GM12878 (cell line): ENCODE results near the gene F13B.

Experiments used
- FOXK2 ChIP-seq: fragments of 450-650 bp; IDR thresholded peaks from 2 replicates; pipeline ENCODE4 v1.6.1; 2017; ENCODE audit warnings: mild to moderate bottlenecking, moderate library complexity
- JUNB ChIP-seq: IDR thresholded peaks from 2 replicates; pipeline ENCODE4 v1.6.1; 2016; ENCODE audit warnings: antibody characterized with exemption, mild to moderate bottlenecking
- MTA3 ChIP-seq: IDR thresholded peaks from 2 replicates; pipeline ENCODE4 v1.6.1; 2012; ENCODE audit warnings: low read length, inconsistent platforms, borderline replicate concordance
- POLR2A ChIP-seq: IDR thresholded peaks from 2 replicates; pipeline ENCODE4 v1.6.1; 2011; ENCODE audit warnings: low read depth, mild to moderate bottlenecking, low read length
- POLR2AphosphoS2 ChIP-seq: IDR thresholded peaks from 2 replicates; pipeline ENCODE4 v1.6.1; 2011; ENCODE audit warnings: low read depth, mild to moderate bottlenecking, low read length, improper control_type of control experiment, moderate library complexity
- SMC3 ChIP-seq: IDR thresholded peaks from 2 replicates; pipeline ENCODE4 v1.6.1; 2011; ENCODE audit warnings: low read length, improper control_type of control experiment, borderline replicate concordance
- TAF1 ChIP-seq: IDR thresholded peaks from 2 replicates; pipeline ENCODE4 v1.6.1; 2011; ENCODE audit warnings: mild to moderate bottlenecking, low read depth, low read length, borderline replicate concordance
- TARDBP ChIP-seq: IDR thresholded peaks from 2 replicates; pipeline ENCODE4 v1.6.1; 2016; ENCODE audit warnings: borderline replicate concordance
- TCF12 ChIP-seq: IDR thresholded peaks from 2 replicates; pipeline ENCODE4 v1.6.1; 2011; ENCODE audit warnings: low read depth, mild to moderate bottlenecking, low read length
- ZNF274 ChIP-seq: IDR thresholded peaks from one replicate; pipeline ENCODE4 v1.8.0; 2011; ENCODE audit not compliant: insufficient read length, insufficient read depth
- TF ChIP-seq, protein P1 (sequence below), 3 experiments: IDR thresholded peaks in 2 of 3; conservative IDR thresholded peaks in 1 of 3; 2 replicates each; pipeline ENCODE4 v1.5.1; 2011; ENCODE audit warnings: low read depth in 3 of 3, low read length in 3 of 3, mild to moderate bottlenecking in 3 of 3, control low read depth in 2 of 3, moderate library complexity in 2 of 3, inconsistent platforms in 1 of 3, mixed read lengths in 1 of 3; ENCODE audit not compliant: control insufficient read depth in 2 of 3, insufficient read depth in 1 of 3; ENCODE audit errors: extremely low read depth in 1 of 3

GRCh38 chr1:197001828-197002227 is 65.2 kb downstream of the F13B start:
- TF ChIP-seq TAF1 = no peak
- no peak for TF ChIP-seq TARDBP
- no peak for TF ChIP-seq POLR2A
- no peak for TF ChIP-seq ZNF274
- TF ChIP-seq TCF12 = no peak
- TF ChIP-seq, protein P1, sequence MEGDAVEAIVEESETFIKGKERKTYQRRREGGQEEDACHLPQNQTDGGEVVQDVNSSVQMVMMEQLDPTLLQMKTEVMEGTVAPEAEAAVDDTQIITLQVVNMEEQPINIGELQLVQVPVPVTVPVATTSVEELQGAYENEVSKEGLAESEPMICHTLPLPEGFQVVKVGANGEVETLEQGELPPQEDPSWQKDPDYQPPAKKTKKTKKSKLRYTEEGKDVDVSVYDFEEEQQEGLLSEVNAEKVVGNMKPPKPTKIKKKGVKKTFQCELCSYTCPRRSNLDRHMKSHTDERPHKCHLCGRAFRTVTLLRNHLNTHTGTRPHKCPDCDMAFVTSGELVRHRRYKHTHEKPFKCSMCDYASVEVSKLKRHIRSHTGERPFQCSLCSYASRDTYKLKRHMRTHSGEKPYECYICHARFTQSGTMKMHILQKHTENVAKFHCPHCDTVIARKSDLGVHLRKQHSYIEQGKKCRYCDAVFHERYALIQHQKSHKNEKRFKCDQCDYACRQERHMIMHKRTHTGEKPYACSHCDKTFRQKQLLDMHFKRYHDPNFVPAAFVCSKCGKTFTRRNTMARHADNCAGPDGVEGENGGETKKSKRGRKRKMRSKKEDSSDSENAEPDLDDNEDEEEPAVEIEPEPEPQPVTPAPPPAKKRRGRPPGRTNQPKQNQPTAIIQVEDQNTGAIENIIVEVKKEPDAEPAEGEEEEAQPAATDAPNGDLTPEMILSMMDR (IDR thresholded peaks at IDR 0.05 in 2 of 3, conservative IDR thresholded peaks at IDR 0.05 in 1 of 3; ENCODE audit: control insufficient read depth in 2 of 3, extremely low read depth in 1 of 3, insufficient read depth in 1 of 3, low read depth in 3 of 3, low read length in 3 of 3) = no peak
- no peak for TF ChIP-seq MTA3
- TF ChIP-seq SMC3 = no peak
- TF ChIP-seq JUNB = no peak
- no peak for TF ChIP-seq FOXK2
- no peak for TF ChIP-seq POLR2AphosphoS2
